Fibroblast of upper back skin (primary cell): ENCODE data around the gene PARN.

Source experiments
- DNase-seq: peaks from one replicate; pipeline ENCODE4 v3.0.0-alpha.2; 2013

The PARN gene

GRCh38 chr16:14392960-14393359 is 237.1 kb downstream of the PARN start:
- no peak for DNase-seq

- no peak for DNase-seq
Observed at GRCh38 chr16:14389359-14389758, 240.7 kb downstream of the PARN start.

GRCh38 chr16:14388243-14388642 is 241.8 kb downstream of the PARN start:
- DNase-seq, result no peak

GRCh38 chr16:14386115-14386514 is 243.9 kb downstream of the PARN start:
- no peak for DNase-seq
